Pulmonary artery endothelial cell (primary cell): Measurements from ENCODE around the gene CUX1. TPM values are rescaled to one million over a fixed set of nuclear protein-coding genes. Genes with fewer than 3 reads are reported as not detected.
"Not testable (repeated sequence)": the region's sequence is repeated elsewhere in the genome, so short reads cannot be mapped to it uniquely, and the experiment has no call there.

Source experiments
- DNase-seq: peaks from one replicate; pipeline ENCODE4 v3.0.0-alpha.2; 2011; ENCODE audit warnings: low read depth, low spot score
- total RNA-seq: library from RNA; depleted of rRNA; stranded (reverse); fragments of >200 nt; gene quantifications from 2 replicates; pipeline ENCODE4 v1.2.3, GENCODE V29; 2014

The CUX1 gene
- total RNA-seq, 1 donor from 2014 or later: 20.8 TPM

GRCh38 chr7:102284891-102285539 is 467.6 kb downstream of the CUX1 start:
- no peak for DNase-seq

DNA sequence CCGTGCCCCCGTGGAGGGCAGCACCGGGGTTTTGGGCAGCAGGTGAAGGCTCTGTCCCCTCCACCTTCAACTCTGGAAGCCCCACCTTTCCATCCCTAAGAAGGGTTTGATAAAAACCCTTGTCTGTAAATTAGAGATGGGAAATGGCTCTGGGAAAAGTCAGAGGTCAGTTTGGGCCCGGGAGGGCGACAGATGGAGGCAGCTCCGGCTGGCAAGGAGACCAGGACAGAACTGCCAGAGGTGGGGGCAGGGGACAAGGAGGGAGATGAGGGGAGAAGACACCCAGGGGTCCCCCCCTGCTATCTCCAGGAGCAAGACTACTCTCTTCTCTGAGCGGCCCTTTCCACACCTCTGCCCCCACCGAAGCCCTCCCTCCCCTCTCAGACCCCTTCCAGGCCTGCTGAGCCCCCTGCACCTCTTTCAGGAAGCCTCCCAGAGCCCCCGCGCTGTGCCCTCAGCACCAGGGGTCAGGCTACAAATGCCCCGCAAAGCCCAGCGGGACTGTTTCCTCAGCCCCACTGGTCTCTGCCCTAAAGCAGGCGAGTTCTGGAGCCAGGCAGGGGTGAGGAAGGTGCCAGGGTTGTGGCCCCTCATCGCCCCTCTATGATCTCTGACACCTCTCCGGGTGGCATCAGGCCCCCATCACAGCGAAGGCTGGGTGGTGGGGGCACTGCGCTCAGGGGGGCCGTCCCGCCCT is 468.3 kb downstream of the CUX1 start:
- no peak for DNase-seq

- no peak for DNase-seq
Observed at GRCh38 chr7:102286237-102287110, 469.0 kb downstream of the CUX1 start, which contains the start of gene SH2B2. Gene SH2B2, plus strand, starts transcription at chr7:102286868. Its CDS starts 13,683 bp downstream, at chr7:102300551.

DNA sequence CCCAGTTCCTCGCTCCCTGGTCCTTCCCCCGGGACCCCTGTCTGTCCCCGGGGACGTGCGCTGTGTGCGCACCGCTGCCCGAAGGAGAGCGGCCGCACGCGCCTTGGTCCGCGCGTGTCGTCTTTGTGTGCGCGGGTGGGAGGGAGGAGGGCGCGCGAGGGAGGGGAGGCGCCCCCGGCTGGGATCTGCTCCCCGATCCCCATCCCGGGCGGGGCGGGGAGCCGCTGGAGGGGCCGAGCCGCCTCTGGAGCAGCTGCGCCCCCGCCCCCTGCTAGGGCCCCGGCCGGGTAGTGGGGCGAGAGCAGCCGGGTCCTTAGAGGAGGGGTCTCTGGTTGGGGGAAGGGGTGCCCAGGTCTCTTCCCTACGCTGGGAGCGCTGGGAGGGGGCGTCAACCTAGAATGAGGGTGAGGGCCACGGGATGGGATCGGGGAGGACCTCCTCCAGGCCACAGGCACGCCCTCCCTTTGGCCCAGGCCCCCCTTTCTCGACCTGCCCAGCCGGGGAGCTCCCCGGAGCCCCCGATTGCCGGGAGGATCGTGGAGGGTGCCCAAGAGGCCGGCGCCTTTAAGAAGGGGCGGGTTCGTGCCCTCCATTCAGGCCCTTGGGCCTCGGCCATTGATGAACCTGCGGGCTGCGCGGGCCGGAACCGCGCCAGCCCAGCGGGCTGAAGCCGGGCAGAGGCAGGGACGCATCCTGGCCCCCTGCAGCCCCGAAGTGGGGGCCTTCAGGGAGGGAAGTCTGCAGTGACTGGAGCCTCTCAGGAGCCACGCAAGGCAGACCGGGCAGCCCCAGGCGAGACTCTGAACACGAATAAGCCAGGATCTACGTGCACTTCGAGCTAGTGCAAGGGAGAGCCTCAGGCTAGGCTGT is 469.9 kb downstream of the CUX1 start:
- no peak for DNase-seq

DNA sequence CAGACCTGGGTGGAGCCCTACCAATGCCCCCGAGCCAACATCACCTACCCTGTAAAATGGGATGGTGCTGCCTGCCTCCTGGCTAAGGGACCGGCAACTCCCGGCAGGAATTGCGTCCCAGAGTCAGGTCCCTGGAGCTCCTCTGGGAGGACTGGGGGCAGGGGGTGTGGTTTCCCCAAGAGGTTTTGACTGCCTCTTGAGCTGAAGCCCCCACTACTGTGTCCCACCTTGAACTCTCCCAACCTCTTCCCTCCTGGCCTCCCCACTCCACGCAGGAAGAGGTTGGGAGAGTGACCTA is 470.5 kb downstream of the CUX1 start:
- DNase-seq: no peak

- DNase-seq: no peak
Observed at GRCh38 chr7:102288285-102288930, 471.0 kb downstream of the CUX1 start.

GRCh38 chr7:102289057-102289456 is 471.6 kb downstream of the CUX1 start:
- DNase-seq: no peak

- no peak for DNase-seq
Observed at GRCh38 chr7:102291056-102291915, 473.9 kb downstream of the CUX1 start.

GRCh38 chr7:102291916-102292267 is 474.5 kb downstream of the CUX1 start:
- DNase-seq: no peak

GRCh38 chr7:102292813-102293798 is 475.7 kb downstream of the CUX1 start:
- no peak for DNase-seq

- DNase-seq: no peak
Observed at GRCh38 chr7:102294589-102294988, 477.2 kb downstream of the CUX1 start.

DNA sequence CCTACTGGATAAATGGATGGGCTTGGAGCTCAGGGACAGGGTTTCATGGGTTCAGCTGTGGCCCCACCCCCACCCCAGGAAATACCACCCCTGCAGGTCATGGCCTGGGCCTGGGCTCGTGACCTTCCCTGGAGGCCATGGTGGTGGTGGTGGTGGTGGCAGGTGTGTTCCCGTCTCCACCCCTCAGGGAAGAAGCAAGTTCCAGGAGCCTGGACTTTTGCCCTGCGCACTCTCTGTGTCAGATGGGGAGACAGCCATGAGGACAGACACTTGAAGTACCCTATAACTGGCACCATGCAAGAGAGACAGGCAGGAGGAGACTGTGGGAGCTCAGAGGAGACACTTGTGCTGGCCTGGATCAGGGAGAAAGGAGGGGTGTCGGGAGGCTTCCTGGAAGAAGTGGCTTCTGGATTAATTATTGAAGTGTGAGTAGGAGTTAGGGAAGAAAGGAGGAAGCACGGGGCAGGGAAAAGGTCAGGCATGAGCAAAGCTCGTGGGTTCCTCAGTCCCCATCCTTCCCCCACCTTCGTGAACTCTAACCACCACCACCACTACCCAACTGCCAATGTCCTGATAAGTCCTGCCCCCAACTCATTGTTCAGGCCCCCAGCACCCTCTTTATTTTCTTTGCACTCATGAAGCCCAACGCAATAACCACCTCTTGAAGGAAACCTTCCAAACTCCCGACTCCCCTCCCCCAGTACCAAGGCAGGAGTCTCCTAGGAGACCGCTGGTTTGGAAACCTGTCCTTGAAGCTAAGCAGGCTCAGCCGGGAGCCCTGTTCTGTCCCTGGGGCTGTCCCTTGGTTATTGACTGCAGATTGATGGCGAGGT is 478.1 kb downstream of the CUX1 start:
- no peak for DNase-seq

DNA sequence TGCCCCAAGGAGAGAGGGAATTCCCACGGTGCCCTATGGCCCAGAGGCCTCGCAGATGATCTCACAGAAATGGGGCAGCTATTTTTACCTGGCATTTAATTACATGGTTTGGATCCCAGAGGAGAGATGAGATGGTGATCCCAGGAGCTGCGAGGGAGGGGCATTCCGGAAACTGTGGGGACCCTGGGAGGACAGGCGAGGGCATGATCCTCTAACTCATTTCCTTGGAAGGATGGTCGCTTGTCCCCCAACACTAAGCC is 478.7 kb downstream of the CUX1 start:
- no peak for DNase-seq

DNA sequence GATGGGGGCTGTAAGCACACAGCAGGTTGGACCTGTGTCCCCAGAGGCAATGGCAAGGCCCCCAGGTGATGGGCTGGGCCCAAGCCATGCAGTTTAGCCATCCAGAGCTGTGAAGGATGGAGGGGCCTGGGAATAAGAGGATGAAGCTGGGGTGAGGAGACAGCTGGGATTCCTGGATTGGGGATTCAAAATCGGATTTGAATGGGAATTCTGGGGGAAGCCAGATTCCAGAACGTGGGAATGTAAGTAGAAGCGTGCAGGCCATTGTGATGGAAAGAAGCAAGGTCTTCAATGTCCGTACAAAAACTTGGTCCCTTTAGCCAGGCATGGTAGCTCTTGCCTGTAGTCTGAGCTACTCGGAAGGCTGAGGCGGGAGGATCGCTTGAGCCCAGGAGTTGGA is 479.1 kb downstream of the CUX1 start:
- DNase-seq: no peak

- DNase-seq: no peak
Observed at GRCh38 chr7:102297487-102298218, 480.2 kb downstream of the CUX1 start.

DNA sequence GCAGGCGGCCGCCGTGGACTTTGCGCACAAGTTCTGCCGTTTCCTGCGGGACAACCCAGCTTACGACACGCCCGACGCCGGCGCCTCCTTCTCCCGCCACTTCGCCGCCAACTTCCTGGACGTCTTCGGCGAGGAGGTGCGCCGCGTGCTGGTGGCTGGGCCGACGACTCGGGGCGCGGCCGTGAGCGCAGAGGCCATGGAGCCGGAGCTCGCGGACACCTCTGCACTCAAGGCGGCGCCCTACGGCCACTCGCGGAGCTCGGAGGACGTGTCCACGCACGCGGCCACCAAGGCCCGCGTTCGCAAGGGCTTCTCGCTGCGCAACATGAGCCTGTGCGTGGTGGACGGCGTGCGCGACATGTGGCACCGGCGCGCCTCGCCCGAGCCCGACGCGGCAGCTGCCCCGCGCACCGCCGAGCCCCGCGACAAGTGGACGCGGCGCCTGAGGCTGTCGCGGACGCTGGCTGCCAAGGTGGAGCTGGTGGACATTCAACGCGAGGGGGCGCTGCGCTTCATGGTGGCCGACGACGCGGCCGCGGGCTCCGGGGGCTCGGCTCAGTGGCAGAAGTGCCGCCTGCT is 483.3 kb downstream of the CUX1 start:
- DNase-seq: no peak

GRCh38 chr7:102301367-102301766 is 483.9 kb downstream of the CUX1 start:
- DNase-seq: not testable (repeated sequence)
